G401 (cell line): Measurements from ENCODE around the gene CACNA1B. TPM values are rescaled to one million over a fixed set of nuclear protein-coding genes. Genes with fewer than 3 reads are reported as not detected.
"Not testable (repeated sequence)": the region's sequence is repeated elsewhere in the genome, so short reads cannot be mapped to it uniquely, and the experiment has no call there.

Experiments
- DNase-seq: peaks from one replicate; pipeline ENCODE4 v3.0.0-alpha.2; 2015; ENCODE audit warnings: low spot score
- in situ Hi-C: cut with HindIII; loops from 2 replicates; pipeline ENCODE4 v1.10.0; 2016; ENCODE audit warnings: low sequenced_read_pairs, mixed read lengths
- total RNA-seq: library from RNA; depleted of rRNA; stranded (reverse); fragments of >200 nt; shearing (Covaris generic); gene quantifications from 2 replicates; pipeline ENCODE4 v1.2.3, GENCODE V29; 2014

CACNA1B gene
- total RNA-seq, 1 experiment from 2014 or later: 1.8 TPM

DNA sequence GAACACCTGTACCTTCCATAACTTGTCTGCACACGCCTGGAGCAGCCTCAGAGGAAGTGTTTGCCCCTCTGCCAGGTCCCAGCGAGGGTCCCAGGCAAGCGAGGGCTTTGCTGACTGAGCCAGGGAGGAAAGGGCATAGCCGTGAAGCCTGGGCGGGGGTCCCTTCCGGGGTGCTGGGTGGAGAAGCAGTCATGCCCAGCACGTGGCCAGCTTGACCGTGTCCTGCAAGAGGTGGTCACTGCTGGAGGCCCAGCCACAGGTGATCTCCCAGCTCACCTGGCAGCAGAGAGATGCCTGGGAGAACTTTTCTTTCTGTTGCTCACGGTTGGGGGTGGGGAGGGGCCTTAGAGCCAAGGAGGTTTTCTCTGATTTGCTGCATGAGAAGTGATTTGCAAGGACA is 195.3 kb downstream of the CACNA1B start:
- no peak for DNase-seq
- in situ Hi-C loops: no loop called here

DNA sequence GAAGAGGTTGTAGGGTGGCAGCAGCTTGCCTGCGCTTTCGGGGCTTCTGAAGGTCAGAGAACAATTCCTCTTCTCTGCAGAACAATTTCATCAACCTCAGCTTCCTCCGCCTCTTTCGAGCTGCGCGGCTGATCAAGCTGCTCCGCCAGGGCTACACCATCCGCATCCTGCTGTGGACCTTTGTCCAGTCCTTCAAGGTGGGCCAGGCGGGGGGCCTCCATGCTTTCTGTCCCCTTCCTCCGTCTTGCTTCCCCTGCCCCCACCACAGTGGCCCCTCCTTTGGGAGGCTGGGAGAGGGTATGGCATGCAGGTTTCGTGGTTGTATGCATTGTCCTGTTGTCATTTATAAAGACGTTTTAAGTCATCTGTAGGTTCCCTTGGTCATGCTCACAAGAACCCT is 195.8 kb downstream of the CACNA1B start:
- in situ Hi-C loops: no loop called here
- no peak for DNase-seq

- no peak for DNase-seq
Observed at GRCh38 chr9:138073808-138074207, 196.2 kb downstream of the CACNA1B start.

GRCh38 chr9:138074516-138074915 is 196.9 kb downstream of the CACNA1B start:
- in situ Hi-C loops: no loop called here
- no peak for DNase-seq

More at GRCh38 chr9:138073808-138074207, 196.2 kb downstream of the CACNA1B start:
- in situ Hi-C loops: no loop called here

GRCh38 chr9:138075496-138075895 is 197.9 kb downstream of the CACNA1B start:
- in situ Hi-C loops: no loop called here
- DNase-seq: no peak

DNA sequence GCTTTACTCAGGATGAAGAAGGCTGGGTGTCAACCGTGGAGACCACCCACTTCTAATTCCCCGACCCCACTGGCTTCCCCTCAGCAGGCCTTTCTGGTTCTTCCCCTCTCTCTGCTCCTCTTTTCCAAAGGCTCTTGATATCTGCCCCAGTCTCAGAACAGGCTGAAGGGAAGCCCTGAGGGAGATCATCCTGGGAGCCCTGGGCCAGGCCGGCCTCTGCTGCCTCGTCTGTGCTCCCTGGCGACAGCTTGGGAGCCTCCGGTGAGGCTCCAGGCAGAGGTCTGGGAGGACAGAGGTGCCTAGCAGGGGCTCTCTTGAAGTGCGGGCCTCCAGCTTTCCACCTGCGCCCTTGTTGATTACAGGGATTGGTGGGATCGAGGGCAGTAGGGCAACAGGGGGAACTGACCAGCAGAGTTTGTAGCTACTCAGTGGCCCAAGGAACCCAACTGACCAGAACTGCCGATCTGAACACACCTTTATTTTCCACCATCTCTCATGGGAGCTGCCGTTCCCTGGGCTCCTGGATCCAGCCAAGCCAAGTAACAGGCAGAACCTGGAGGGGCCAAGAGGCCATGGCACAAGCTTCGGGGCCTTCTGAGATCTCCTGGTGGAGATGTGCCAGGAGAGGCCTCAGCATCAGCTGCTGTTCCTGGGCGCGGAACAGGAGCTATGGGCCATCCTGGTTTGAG is 198.5 kb downstream of the CACNA1B start:
- in situ Hi-C loops: no loop called here
- DNase-seq: no peak

DNA sequence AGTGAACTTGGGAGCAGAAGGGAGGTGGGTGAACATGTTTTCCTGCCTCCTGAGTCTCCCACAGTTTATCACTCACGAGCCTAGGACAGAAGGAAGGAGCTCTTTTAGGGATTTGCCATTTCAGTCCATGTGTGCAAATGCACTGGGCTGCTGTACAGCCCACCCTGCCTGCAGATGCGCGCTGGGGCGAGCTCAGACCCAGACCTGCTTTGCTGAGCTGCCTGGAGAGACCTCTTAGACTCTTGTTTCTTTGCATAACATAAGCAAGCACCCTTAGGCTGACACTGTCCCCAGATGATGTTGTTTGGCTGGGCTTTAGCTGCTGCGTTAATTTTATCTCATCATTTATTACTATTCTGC is 199.0 kb downstream of the CACNA1B start:
- DNase-seq: no peak
- in situ Hi-C loops: no loop called here

- DNase-seq: no peak
- in situ Hi-C loops: no loop called here
Observed at GRCh38 chr9:138077126-138077525, 199.5 kb downstream of the CACNA1B start.

DNA sequence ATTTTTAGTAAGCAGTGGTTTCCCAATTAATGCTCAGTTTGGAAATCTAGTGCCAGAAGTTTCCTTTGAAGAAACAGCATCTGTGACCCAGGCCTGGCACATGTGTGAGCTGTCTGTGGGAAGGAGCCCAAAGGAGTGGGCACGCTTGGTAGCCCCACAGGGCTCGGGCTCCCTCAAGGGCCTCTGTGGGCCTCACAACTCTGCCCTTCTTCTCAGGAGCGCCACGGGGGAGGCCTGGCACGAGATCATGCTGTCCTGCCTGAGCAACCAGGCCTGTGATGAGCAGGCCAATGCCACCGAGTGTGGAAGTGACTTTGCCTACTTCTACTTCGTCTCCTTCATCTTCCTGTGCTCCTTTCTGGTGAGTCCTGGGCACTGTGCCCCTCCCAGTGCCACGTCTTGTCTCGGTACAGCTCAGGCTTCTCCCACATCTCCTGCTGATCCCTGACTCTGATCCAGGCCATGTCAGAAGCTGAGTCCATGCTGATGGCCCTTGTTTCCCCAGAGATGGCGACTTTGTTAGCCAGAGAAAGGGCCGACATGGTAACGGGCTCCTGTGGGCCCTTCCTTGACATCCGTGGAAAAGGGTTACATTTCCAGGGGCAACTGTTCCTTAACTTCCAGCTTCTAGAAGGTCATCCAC is 200.4 kb downstream of the CACNA1B start:
- in situ Hi-C loops: no loop called here
- DNase-seq: no peak

DNA sequence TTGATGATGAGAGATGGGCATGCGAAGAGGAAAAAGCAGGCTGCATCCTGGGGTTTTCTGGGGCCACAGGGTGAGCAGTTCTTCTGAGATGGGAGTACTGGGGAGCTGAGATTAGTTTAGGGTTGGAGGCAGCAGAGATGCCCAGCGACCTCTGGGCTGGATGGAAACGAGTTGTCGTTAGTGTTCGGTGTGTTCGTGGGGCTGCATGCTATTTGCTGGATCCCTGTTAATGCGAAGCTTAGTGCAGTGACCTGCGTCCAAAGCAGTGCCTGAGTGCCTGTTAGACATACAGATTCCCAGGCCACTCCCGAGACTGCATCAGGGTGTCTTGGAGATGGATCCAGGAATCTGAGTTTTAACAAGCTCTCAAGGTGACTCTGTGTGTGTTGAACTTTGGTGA is 201.3 kb downstream of the CACNA1B start:
- DNase-seq: no peak
- in situ Hi-C loops: no loop called here

- in situ Hi-C loops: no loop called here
- no peak for DNase-seq
Observed at GRCh38 chr9:138080979-138081378, 203.4 kb downstream of the CACNA1B start.

- in situ Hi-C loops: no loop called here
- no peak for DNase-seq
Observed at GRCh38 chr9:138082918-138083636, 205.5 kb downstream of the CACNA1B start.

GRCh38 chr9:138083873-138084272 is 206.3 kb downstream of the CACNA1B start:
- in situ Hi-C loops: no loop called here
- DNase-seq: no peak

- no peak for DNase-seq
- in situ Hi-C loops: no loop called here
Observed at GRCh38 chr9:138085568-138085967, 208.0 kb downstream of the CACNA1B start.

GRCh38 chr9:138092057-138092456 is 214.5 kb downstream of the CACNA1B start:
- DNase-seq, in situ Hi-C loops: not testable (repeated sequence)

GRCh38 chr9:138094028-138094427 is 216.4 kb downstream of the CACNA1B start:
- in situ Hi-C loops: no loop called here
- no peak for DNase-seq

GRCh38 chr9:138095813-138096518 is 218.4 kb downstream of the CACNA1B start:
- in situ Hi-C loops: no loop called here
- DNase-seq: no peak

DNA sequence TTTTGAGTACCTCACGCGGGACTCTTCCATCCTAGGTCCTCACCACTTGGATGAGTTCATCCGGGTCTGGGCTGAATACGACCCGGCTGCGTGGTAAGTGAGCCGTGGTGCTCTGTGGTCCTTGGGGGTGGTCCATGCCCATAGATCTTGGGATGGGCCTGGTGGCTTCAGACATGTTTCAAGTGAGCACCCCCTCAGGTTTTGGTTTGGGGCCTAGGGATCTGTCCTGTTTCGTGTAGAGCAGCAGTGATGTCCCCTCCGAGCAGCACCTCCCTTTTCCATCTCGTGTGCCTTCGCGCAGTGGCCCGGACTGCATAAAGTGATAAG is 218.9 kb downstream of the CACNA1B start:
- no peak for DNase-seq
- in situ Hi-C loops: no loop called here

GRCh38 chr9:138097501-138097991 is 220.0 kb downstream of the CACNA1B start:
- peak; percentile 44 for DNase-seq
- in situ Hi-C loops: no loop called here
